ENCODE measurements around the gene FOLR2.

Gene FOLR2

GRCh38 chr11:72259490-72259889 lies 42.9 kb downstream of the FOLR2 start:
- Histone ChIP-seq H3K18ac (ENCODE audit: low read length) (no peak overlapping the region), H2BK12ac (ENCODE audit: low read length) (no peak overlapping the region), H3K14ac (ENCODE audit: low read length) (no peak overlapping the region), H3K4me1 (ENCODE audit: control insufficient read depth in 1 of 2, insufficient read depth in 2 of 2, low read length in 2 of 2) (peaks cover 6% of the 10 kb centered on the region in 2 experiments), H3K79me2 (ENCODE audit: control insufficient read depth, insufficient read depth, low read length, poor library complexity) (no peaks in the 10 kb centered on the region), H4K91ac (ENCODE audit: low read depth, low read length) (no peak overlapping the region), H4K8ac (ENCODE audit: low read depth, low read length) (no peak overlapping the region), H2BK5ac (ENCODE audit: low read depth, low read length, poor library complexity) (no peak overlapping the region), H3K9ac (ENCODE audit: low read length) (no peak overlapping the region), H3K79me1 (ENCODE audit: low read length) (no peaks in the 10 kb centered on the region), H3K23ac (ENCODE audit: low read length) (no peak overlapping the region), H3K4me2 (ENCODE audit: low read length) (no peak overlapping the region), H3K36me3 (ENCODE audit: control insufficient read depth in 1 of 2, insufficient read depth in 2 of 2, low read length in 2 of 2) (no peaks in the 10 kb centered on the region), H2AFZ (ENCODE audit: insufficient read depth, low read length, poor library complexity) (no peak overlapping the region), H2BK120ac (ENCODE audit: insufficient read depth, low read length, poor library complexity) (no peak overlapping the region), H4K12ac (ENCODE audit: low read depth, low read length) (no peak overlapping the region), H3K4ac (ENCODE audit: low read depth, low read length) (no peak overlapping the region), H3K27ac (ENCODE audit: low read depth, low read length) (no peak overlapping the region), H3K9me3 (ENCODE audit: insufficient read depth, low read depth, low read length) (no peaks in the 10 kb centered on the region), H3K4me3 (ENCODE audit: low read depth, low read length) (no peak overlapping the region), H2AK5ac (ENCODE audit: low read length) (no peak overlapping the region), H3K27me3 (ENCODE audit: insufficient read depth, low read length) (no peaks in the 10 kb centered on the region)
- WGBS (ENCODE audit: extremely low coverage, insufficient coverage, insufficient read length) = no CpG with 5 or more reads among the region's 2 CpGs
- DNase-seq = no peak

- Histone ChIP-seq H2AFZ (ENCODE audit: insufficient read depth, low read length, poor library complexity) (no peak overlapping the region), H3K14ac (ENCODE audit: low read length) (no peak overlapping the region), H3K4ac (ENCODE audit: low read depth, low read length) (no peak overlapping the region), H3K79me1 (ENCODE audit: low read length) (no peaks in the 10 kb centered on the region), H2BK12ac (ENCODE audit: low read length) (no peak overlapping the region), H3K4me1 (ENCODE audit: control insufficient read depth in 1 of 2, insufficient read depth in 2 of 2, low read length in 2 of 2) (peaks cover 6% of the 10 kb centered on the region in 2 experiments), H3K27ac (ENCODE audit: low read depth, low read length) (no peak overlapping the region), H3K27me3 (ENCODE audit: insufficient read depth, low read length) (no peaks in the 10 kb centered on the region), H3K4me3 (ENCODE audit: low read depth, low read length) (no peak overlapping the region), H3K9ac (ENCODE audit: low read length) (no peak overlapping the region), H3K36me3 (ENCODE audit: control insufficient read depth in 1 of 2, insufficient read depth in 2 of 2, low read length in 2 of 2) (no peaks in the 10 kb centered on the region), H3K18ac (ENCODE audit: low read length) (no peak overlapping the region), H4K12ac (ENCODE audit: low read depth, low read length) (no peak overlapping the region), H4K91ac (ENCODE audit: low read depth, low read length) (no peak overlapping the region), H2BK5ac (ENCODE audit: low read depth, low read length, poor library complexity) (no peak overlapping the region), H3K9me3 (ENCODE audit: insufficient read depth, low read depth, low read length) (no peaks in the 10 kb centered on the region), H2AK5ac (ENCODE audit: low read length) (no peak overlapping the region), H3K79me2 (ENCODE audit: control insufficient read depth, insufficient read depth, low read length, poor library complexity) (no peaks in the 10 kb centered on the region), H3K4me2 (ENCODE audit: low read length) (no peak overlapping the region), H2BK120ac (ENCODE audit: insufficient read depth, low read length, poor library complexity) (no peak overlapping the region), H4K8ac (ENCODE audit: low read depth, low read length) (no peak overlapping the region), H3K23ac (ENCODE audit: low read length) (no peak overlapping the region)
- no CpG with 5 or more reads among the region's 5 CpGs for WGBS (ENCODE audit: extremely low coverage, insufficient coverage, insufficient read length)
- DNase-seq = no peak
Measured at GRCh38 chr11:72260574-72260973, 44.0 kb downstream of the FOLR2 start.

GRCh38 chr11:72263361-72263760 lies 46.8 kb downstream of the FOLR2 start:
- H2BK5ac ChIP-seq (ENCODE audit: low read depth, low read length, poor library complexity) = no peak overlapping the region
- no peak overlapping the region for H3K4me2 ChIP-seq (ENCODE audit: low read length)
- no peak overlapping the region for H3K27ac ChIP-seq (ENCODE audit: low read depth, low read length)
- no peak overlapping the region for H4K91ac ChIP-seq (ENCODE audit: low read depth, low read length)
- H2AK5ac ChIP-seq (ENCODE audit: low read length) = no peak overlapping the region
- H3K79me2 ChIP-seq (ENCODE audit: control insufficient read depth, insufficient read depth, low read length, poor library complexity) = no peaks in the 10 kb centered on the region
- H3K79me1 ChIP-seq (ENCODE audit: low read length) = no peaks in the 10 kb centered on the region
- no peak overlapping the region for H3K4me3 ChIP-seq (ENCODE audit: low read depth, low read length)
- H2AFZ ChIP-seq (ENCODE audit: insufficient read depth, low read length, poor library complexity) = no peak overlapping the region
- no peak for DNase-seq
- H3K9me3 ChIP-seq (ENCODE audit: insufficient read depth, low read depth, low read length) = no peaks in the 10 kb centered on the region
- H3K23ac ChIP-seq (ENCODE audit: low read length) = no peak overlapping the region
- no peak overlapping the region for H3K9ac ChIP-seq (ENCODE audit: low read length)
- H2BK120ac ChIP-seq (ENCODE audit: insufficient read depth, low read length, poor library complexity) = no peak overlapping the region
- no peak overlapping the region for H2BK12ac ChIP-seq (ENCODE audit: low read length)
- WGBS (ENCODE audit: extremely low coverage, insufficient coverage, insufficient read length) = no CpG with 5 or more reads among the region's 4 CpGs
- no peak overlapping the region for H4K12ac ChIP-seq (ENCODE audit: low read depth, low read length)
- no peak overlapping the region for H3K4ac ChIP-seq (ENCODE audit: low read depth, low read length)
- no peaks in the 10 kb centered on the region for H3K36me3 ChIP-seq (ENCODE audit: control insufficient read depth in 1 of 2, insufficient read depth in 2 of 2, low read length in 2 of 2)
- no peaks in the 10 kb centered on the region for H3K4me1 ChIP-seq (ENCODE audit: control insufficient read depth in 1 of 2, insufficient read depth in 2 of 2, low read length in 2 of 2)
- no peak overlapping the region for H4K8ac ChIP-seq (ENCODE audit: low read depth, low read length)
- H3K27me3 ChIP-seq (ENCODE audit: insufficient read depth, low read length) = no peaks in the 10 kb centered on the region
- no peak overlapping the region for H3K18ac ChIP-seq (ENCODE audit: low read length)
- H3K14ac ChIP-seq (ENCODE audit: low read length) = no peak overlapping the region

- Histone ChIP-seq H4K8ac (ENCODE audit: low read depth, low read length) (no peak overlapping the region), H3K4me2 (ENCODE audit: low read length) (no peak overlapping the region), H3K4me3 (ENCODE audit: low read depth, low read length) (no peak overlapping the region), H3K36me3 (ENCODE audit: control insufficient read depth in 1 of 2, insufficient read depth in 2 of 2, low read length in 2 of 2) (no peaks in the 10 kb centered on the region), H2AK5ac (ENCODE audit: low read length) (no peak overlapping the region), H3K9me3 (ENCODE audit: insufficient read depth, low read depth, low read length) (no peaks in the 10 kb centered on the region), H3K27ac (ENCODE audit: low read depth, low read length) (no peak overlapping the region), H2AFZ (ENCODE audit: insufficient read depth, low read length, poor library complexity) (no peak overlapping the region), H3K23ac (ENCODE audit: low read length) (no peak overlapping the region), H3K9ac (ENCODE audit: low read length) (no peak overlapping the region), H3K27me3 (ENCODE audit: insufficient read depth, low read length) (no peaks in the 10 kb centered on the region), H4K91ac (ENCODE audit: low read depth, low read length) (no peak overlapping the region), H3K79me2 (ENCODE audit: control insufficient read depth, insufficient read depth, low read length, poor library complexity) (no peaks in the 10 kb centered on the region), H3K79me1 (ENCODE audit: low read length) (no peaks in the 10 kb centered on the region), H3K14ac (ENCODE audit: low read length) (no peak overlapping the region), H4K12ac (ENCODE audit: low read depth, low read length) (no peak overlapping the region), H3K4me1 (ENCODE audit: control insufficient read depth in 1 of 2, insufficient read depth in 2 of 2, low read length in 2 of 2) (no peaks in the 10 kb centered on the region), H2BK120ac (ENCODE audit: insufficient read depth, low read length, poor library complexity) (no peak overlapping the region), H2BK5ac (ENCODE audit: low read depth, low read length, poor library complexity) (no peak overlapping the region), H3K4ac (ENCODE audit: low read depth, low read length) (no peak overlapping the region), H3K18ac (ENCODE audit: low read length) (no peak overlapping the region), H2BK12ac (ENCODE audit: low read length) (no peak overlapping the region)
- DNase-seq = no peak
Measured at GRCh38 chr11:72265951-72266350, 49.4 kb downstream of the FOLR2 start.
